Small intestine (tissue), 7 donors: ENCODE measurements around the gene MMADHC. TPM values are rescaled to one million over a fixed set of nuclear protein-coding genes. Genes with fewer than 3 reads are reported as not detected.

Source experiments
- DNase-seq, 2 donors: peaks; one replicate each; pipeline versions ENCODE4 v3.0.0 to v3.0.0-alpha.2; 2013
- FAIRE-seq: peaks from 2 replicates; lab custom pipeline; 2012; peaks lifted over from hg19 to GRCh38; lab: Jason Lieb, UNC
- H3K27ac ChIP-seq, 3 donors: one replicate each; pipeline ENCODE4 v1.5.1; 2013; ENCODE audit warnings: low read length in 2 of 3, mild to moderate bottlenecking in 2 of 3, control low read depth in 1 of 3, inconsistent platforms in 1 of 3, low read depth in 1 of 3, moderate library complexity in 1 of 3
- H3K27me3 ChIP-seq, 3 donors: one replicate each; pipeline ENCODE4 v1.6.1; 2013; ENCODE audit warnings: low read length in 3 of 3, inconsistent platforms in 1 of 3; ENCODE audit not compliant: control insufficient read depth in 3 of 3, insufficient read depth in 3 of 3
- H3K36me3 ChIP-seq, 3 donors: one replicate each; pipeline ENCODE4 v1.6.1; 2013; ENCODE audit warnings: low read length in 3 of 3, inconsistent platforms in 1 of 3, low read depth in 1 of 3, mild to moderate bottlenecking in 1 of 3, moderate library complexity in 1 of 3; ENCODE audit not compliant: control insufficient read depth in 3 of 3, insufficient read depth in 2 of 3
- H3K4me1 ChIP-seq, 3 donors: one replicate each; pipeline ENCODE4 v1.6.1; 2013; ENCODE audit warnings: low read length in 2 of 3, inconsistent platforms in 1 of 3, low read depth in 1 of 3, mild to moderate bottlenecking in 1 of 3, moderate library complexity in 1 of 3; ENCODE audit not compliant: control insufficient read depth in 3 of 3, insufficient read depth in 2 of 3
- H3K4me3 ChIP-seq, 3 donors: one replicate each; pipeline ENCODE4 v1.5.1; 2013; ENCODE audit warnings: low read length in 3 of 3, control low read depth in 1 of 3, inconsistent platforms in 1 of 3, low read depth in 1 of 3, mild to moderate bottlenecking in 1 of 3, moderate library complexity in 1 of 3
- H3K9me3 ChIP-seq, 2 donors: one replicate each; pipeline ENCODE4 v1.6.1; 2013; ENCODE audit warnings: low read depth in 1 of 2, low read length in 1 of 2; ENCODE audit not compliant: control insufficient read depth in 2 of 2, insufficient read depth in 1 of 2
- WGBS, 3 donors: extraction: QIAGEN DNeasy Blood & Tissue Kit; methylation state at CpG; one replicate each; pipeline ENCODE4 v1.1.7; 2013; 5-methylcytosine and 5-hydroxymethylcytosine counted together
- polyA plus RNA-seq, 4 donors: library from polyadenylated mRNA; stranded (reverse) in 3 of 4; unstranded in 1 of 4; fragments of 200-250 nt in 3 of 4; fragments of 120-200 nt in 1 of 4; gene quantifications; one replicate each; pipeline versions ENCODE4 v1.2.1 to v1.2.3, GENCODE V29; 2013
- donor health status: healthy with polysubstance abuse.
- donor health status: control.
- donor health status: control.
- donor health status: Bipolar disorder and iron deficiency.
- donor health status: healthy.

The MMADHC gene
- polyA plus RNA-seq, 4 donors: 78.5 to 102 (median 97.9) TPM

DNA sequence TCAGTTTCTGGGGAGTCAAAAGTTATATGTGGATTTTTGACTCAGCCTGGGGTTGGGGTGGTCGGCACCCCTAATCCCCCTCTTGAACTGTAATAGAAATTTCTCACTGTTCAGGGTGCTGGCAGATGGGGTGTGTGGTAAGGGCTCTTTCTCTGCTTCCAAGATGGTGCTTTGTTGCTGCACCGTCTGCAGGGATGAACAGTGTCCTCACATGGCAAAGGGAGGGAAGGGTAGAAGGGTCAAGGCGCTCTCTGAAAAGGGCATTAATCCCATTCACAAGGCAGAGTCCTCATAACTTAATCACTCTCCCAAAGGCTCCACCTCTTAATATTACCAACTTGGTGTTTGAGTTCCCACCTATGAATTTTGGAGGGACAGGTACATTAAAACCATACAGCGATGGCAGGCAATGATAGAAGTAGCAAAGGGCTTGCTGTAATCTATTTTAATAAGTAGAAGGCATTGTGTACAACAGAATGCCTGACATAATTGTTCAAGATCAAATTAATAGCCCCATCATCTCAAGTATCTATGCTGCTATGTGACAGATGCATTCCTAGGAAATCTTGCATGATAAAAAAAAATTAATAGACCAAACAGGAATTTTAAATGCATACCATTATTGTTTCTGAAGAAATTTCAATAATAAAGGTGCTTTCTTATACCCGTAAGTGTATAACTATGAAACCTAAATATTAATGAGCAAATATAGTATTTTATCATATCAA is 28.1 kb downstream of the MMADHC start:
- no peaks in the 10 kb centered on the region for H3K27me3 ChIP-seq
- 87 to 92% (median 88%) methylated on average over 5 of the region's 5 CpGs for WGBS, 3 donors
- H3K27ac ChIP-seq: no peak overlapping the region
- peaks cover 0 to 4% (median 0%) of the 10 kb centered on the region in 3 donors for H3K4me1 ChIP-seq
- DNase-seq (no peak), FAIRE-seq (no peak)
- H3K4me3 ChIP-seq: no peak overlapping the region
- H3K9me3 ChIP-seq: no peaks in the 10 kb centered on the region
- H3K36me3 ChIP-seq: no peaks in the 10 kb centered on the region

DNA sequence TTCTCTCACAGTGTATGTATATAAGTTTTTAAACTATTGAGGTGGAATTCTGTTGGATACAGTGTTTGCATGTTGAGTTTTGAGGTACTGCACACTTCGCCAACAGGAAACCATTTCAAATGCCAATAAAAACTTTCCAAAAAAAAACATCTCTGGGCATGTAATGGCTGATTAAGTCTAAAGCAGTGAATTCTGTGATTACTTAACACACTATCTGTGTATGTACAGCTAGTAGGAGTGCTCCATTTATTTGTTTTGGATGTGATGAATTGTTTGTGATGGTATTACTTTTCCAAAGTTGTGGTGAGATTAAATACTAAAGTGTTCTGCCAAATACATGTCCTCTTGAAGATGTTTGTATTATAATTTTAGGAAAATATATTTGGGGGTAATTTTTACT is 31.1 kb downstream of the MMADHC start:
- Histone ChIP-seq H3K36me3 (no peaks in the 10 kb centered on the region), H3K27ac (no peak overlapping the region), H3K4me1 (no peaks in the 10 kb centered on the region), H3K4me3 (no peak overlapping the region), H3K27me3 (no peaks in the 10 kb centered on the region), H3K9me3 (no peaks in the 10 kb centered on the region)
- no peak for FAIRE-seq
- 73 to 93% (median 83%) methylated on average over 1 of the region's 1 CpG for WGBS, 3 donors
- DNase-seq: no peak

GRCh38 chr2:149552830-149553229 is 34.7 kb downstream of the MMADHC start:
- no peak overlapping the region for H3K27ac ChIP-seq
- H3K4me3 ChIP-seq: no peak overlapping the region
- H3K36me3 ChIP-seq: no peaks in the 10 kb centered on the region
- no peaks in the 10 kb centered on the region for H3K9me3 ChIP-seq
- no peaks in the 10 kb centered on the region for H3K4me1 ChIP-seq
- DNase-seq (no peak), FAIRE-seq (no peak)
- 77 to 81% (median 79%) methylated on average over 2 of the region's 2 CpGs for WGBS, 3 donors
- H3K27me3 ChIP-seq: no peaks in the 10 kb centered on the region

- H3K27ac ChIP-seq: no peak overlapping the region
- FAIRE-seq (no peak), DNase-seq (no peak)
- no peak overlapping the region for H3K4me3 ChIP-seq
- H3K4me1 ChIP-seq: no peaks in the 10 kb centered on the region
- H3K9me3 ChIP-seq: no peaks in the 10 kb centered on the region
- no peaks in the 10 kb centered on the region for H3K36me3 ChIP-seq
- no peaks in the 10 kb centered on the region for H3K27me3 ChIP-seq
- 93 to 97% (median 96%) methylated on average over 4 of the region's 4 CpGs for WGBS, 3 donors
Measured at GRCh38 chr2:149552226-149552625, 35.3 kb downstream of the MMADHC start.

GRCh38 chr2:149544692-149545091 is 42.9 kb downstream of the MMADHC start:
- Histone ChIP-seq H3K9me3 (peaks cover 0 to 3% of the 10 kb centered on the region in 2 donors), H3K4me1 (no peaks in the 10 kb centered on the region), H3K36me3 (no peaks in the 10 kb centered on the region), H3K27me3 (no peaks in the 10 kb centered on the region), H3K4me3 (no peak overlapping the region), H3K27ac (no peak overlapping the region)
- DNase-seq (peak; percentile 6 to 36), FAIRE-seq (no peak)
- WGBS, 3 donors: 23 to 37% (median 26%) methylated on average over 1 of the region's 1 CpG

DNA sequence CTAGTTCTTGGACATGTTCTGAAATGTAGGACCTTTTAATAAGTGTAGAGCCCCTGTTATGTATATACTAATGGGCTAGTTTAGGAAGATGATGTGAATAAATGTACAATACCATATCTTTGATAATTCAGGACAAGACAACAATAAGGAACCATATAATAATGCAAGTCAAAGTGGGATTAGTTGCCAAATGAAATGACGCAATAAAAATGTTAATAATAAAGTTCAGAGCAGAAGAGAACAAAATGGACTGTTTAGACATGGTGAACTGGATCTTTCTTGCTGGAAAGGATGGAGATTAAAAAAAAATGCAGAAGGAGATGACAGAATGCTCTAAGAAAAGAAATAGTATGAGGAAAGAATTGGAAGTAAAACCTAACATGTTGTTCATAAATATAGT is 43.7 kb downstream of the MMADHC start:
- no peak for FAIRE-seq
- Histone ChIP-seq H3K4me1 (no peaks in the 10 kb centered on the region), H3K4me3 (no peak overlapping the region), H3K27me3 (no peaks in the 10 kb centered on the region), H3K27ac (no peak overlapping the region), H3K9me3 (peaks cover 0 to 3% of the 10 kb centered on the region in 2 donors), H3K36me3 (no peaks in the 10 kb centered on the region)
- DNase-seq: no peak
- 87 to 93% (median 87%) methylated on average over 1 of the region's 1 CpG for WGBS, 3 donors

DNA sequence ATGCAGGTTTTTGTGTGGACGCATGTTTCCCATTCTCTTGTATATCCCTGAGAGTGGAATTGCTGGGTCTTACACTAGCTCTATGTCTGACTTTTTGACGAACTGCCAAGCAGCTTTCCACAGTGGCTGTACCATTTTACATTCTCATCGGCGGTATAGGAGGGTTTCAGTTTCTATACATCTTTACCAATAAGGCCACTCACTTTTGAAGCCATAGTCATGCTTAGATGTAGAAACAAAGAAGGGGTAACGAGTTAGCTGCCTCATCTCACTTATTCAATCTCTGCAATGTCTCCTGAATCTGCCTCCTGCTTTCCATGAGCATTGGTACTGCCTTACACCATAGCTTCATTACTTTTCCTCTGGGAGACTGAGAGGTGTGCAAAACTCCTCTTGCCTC is 47.4 kb downstream of the MMADHC start:
- 85 to 88% (median 87%) methylated on average over 5 of the region's 5 CpGs for WGBS, 3 donors
- no peaks in the 10 kb centered on the region for H3K36me3 ChIP-seq
- DNase-seq (no peak), FAIRE-seq (no peak)
- H3K27ac ChIP-seq: no peak overlapping the region
- H3K9me3 ChIP-seq: peaks cover 0 to 3% of the 10 kb centered on the region in 2 donors
- no peak overlapping the region for H3K4me3 ChIP-seq
- H3K4me1 ChIP-seq: no peaks in the 10 kb centered on the region
- no peaks in the 10 kb centered on the region for H3K27me3 ChIP-seq

GRCh38 chr2:149538138-149538833 is 49.3 kb downstream of the MMADHC start:
- H3K27ac ChIP-seq: no peak overlapping the region
- no peaks in the 10 kb centered on the region for H3K27me3 ChIP-seq
- H3K9me3 ChIP-seq: peaks cover 0 to 3% of the 10 kb centered on the region in 2 donors
- H3K4me1 ChIP-seq: no peaks in the 10 kb centered on the region
- FAIRE-seq (no peak), DNase-seq (no peak)
- H3K4me3 ChIP-seq: no peak overlapping the region
- no peaks in the 10 kb centered on the region for H3K36me3 ChIP-seq
- 65 to 72% (median 66%) methylated on average over 8 of the region's 8 CpGs for WGBS, 3 donors
